ENCODE results near the gene PIP4K2C.
"Not testable (repeated sequence)": the region's sequence is repeated elsewhere in the genome, so short reads cannot be mapped to it uniquely, and the experiment has no call there.

Gene PIP4K2C

DNA sequence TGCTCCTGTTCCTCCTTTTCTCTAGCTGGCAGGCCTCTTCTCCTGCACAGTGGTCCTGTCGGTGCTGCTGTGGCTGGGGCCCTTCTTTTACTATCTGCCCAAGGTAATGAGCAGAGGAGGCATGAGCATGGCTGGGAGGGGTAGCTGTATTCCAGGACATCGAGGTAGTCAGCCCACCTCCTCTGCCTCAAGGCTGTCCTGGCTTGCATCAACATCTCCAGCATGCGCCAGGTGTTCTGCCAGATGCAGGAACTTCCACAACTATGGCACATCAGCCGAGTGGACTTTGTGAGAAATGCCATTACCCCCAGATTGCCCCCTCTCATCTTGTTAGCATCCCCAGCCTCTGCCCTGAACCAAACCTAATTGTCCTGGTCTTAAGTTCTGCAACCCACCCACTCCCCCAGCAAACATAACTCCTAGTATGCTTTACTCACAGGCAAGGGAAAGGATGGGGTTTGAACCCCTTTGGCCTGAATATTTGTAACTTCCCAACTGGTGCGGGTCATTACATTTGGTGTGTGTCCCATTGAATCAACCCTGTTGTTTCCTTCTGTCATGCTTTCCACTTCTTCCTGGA is 32.9 kb downstream of the PIP4K2C start:
- DNase-seq = peak; percentile 42

DNA sequence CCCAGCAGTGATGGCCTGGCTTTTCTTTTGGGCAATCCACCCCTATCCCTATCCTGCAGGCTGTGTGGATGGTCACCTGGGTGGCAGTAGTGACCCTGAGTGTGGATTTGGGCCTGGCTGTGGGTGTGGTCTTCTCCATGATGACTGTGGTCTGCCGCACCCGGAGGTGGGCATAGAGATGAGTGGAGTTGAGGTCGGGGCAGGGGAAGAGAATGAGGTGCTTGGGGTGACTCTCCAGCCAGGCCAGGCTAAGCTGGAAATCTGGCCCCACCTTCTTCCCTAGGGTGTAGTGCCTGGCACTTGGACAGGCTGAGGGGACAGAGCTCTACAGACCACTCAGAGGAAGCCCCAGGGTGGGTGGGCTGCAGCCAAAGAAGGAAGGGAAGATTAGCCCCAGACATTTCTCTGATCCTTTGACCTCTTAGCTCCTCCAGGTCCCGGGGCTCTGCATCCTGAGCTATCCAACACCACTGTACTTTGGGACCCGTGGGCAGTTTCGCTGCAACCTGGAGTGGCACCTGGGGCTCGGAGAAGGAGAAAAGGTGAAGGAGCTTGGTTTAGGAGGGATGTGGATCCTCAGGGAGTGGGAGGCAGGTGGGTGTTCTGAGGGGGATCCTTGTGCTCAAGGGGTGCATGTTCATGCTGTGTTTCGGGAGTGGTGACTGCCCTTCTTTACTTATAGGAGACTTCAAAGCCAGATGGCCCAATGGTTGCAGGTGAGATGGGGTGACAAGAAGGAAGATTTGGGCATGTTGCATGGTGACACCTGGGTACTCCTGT is 33.6 kb downstream of the PIP4K2C start:
- DNase-seq = peak; percentile 48

DNA sequence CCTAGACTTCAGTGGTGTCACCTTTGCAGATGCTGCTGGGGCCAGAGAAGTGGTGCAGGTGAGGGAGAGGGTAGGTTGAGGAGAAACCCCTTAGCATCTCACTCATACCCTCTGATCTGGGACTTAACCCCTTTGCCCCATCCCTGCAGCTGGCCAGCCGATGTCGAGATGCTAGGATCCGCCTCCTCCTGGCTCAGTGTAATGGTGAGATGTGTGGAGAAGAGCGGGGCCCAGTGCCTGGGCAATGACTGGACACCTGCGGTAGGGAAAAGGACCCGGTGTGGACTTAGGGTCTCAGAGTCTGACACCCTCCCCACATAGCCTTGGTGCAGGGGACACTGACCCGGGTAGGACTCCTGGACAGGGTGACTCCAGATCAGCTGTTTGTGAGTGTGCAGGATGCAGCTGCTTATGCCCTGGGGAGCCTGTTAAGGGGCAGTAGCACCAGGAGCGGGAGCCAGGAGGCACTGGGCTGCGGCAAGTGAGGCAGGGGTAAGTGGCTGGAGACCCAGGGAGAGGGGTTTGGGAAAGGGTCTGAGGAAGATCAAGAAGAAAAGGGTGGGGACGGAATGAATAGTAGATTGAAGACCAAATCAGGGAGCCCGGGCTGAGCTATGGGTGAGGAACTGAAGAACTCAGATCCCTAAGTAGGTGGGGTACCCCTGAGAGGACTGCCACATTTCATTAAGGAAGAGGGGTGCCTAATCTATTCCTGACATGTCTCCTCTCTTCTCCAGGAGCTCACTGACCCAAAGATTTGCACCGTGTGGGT is 34.5 kb downstream of the PIP4K2C start:
- DNase-seq = peak; percentile 48

DNA sequence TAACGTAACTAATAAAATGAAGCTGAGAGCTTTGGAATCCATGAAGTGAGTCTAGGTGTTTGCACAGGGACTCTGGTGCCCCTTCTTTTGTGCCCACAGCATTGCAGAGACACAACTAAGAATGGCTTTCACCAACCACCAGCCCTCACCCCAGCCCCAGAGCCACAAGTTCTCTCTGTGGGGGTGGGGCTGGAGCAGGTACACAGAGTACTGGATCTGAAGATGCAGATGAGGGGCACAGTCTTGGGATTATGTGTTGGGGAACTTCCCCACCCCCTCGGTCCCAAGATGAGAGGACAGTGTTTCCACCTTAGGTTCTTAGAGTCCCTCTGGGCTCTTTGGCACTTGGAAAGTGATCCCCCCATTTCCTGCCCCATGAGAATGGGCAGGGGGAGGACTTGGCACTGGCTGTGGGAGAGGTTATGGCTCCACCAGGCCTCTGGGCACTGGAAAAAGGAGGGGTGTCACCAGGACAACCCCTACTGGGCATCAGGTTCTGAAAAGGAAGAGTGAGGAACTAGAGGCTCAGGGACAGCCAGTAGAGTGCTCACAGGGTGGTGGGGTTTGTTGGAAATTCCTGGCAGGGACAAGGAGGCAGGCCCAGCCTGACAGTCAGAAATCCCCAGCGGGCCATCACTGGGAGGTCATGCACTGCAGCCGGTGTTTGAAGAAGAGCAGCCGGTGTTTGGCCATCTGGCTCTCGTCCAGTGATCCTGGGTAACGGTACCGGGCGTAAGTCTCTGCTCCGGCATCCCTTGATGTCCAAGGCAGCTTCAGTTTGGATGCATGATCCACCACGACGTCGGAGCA is 35.3 kb downstream of the PIP4K2C start:
- peak; percentile 44 for DNase-seq

DNA sequence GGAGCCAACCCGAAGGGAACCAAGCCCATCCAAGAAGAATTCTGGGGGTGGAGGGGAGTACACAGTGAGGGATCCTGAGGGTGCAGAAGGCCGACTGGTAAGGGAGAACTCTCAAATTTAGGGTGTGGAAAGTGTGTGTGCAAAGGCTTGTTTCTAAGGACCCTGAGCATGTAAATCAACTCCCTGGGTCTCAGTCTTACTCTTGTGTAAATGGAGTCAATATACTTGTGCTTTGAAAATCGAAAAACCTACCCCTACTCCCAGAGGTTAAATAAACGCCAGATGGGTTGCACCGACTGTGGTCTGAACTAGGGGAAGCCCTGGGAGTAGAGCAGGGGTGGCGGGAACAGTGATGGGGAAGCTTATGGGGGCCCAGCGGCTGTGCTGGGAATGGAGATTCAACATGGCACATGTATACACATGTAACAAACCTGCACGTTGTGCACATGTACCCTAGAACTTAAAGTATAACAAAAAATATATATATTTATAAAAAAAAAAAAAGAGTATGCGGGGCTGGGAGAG is 36.0 kb downstream of the PIP4K2C start:
- DNase-seq = no peak

DNA sequence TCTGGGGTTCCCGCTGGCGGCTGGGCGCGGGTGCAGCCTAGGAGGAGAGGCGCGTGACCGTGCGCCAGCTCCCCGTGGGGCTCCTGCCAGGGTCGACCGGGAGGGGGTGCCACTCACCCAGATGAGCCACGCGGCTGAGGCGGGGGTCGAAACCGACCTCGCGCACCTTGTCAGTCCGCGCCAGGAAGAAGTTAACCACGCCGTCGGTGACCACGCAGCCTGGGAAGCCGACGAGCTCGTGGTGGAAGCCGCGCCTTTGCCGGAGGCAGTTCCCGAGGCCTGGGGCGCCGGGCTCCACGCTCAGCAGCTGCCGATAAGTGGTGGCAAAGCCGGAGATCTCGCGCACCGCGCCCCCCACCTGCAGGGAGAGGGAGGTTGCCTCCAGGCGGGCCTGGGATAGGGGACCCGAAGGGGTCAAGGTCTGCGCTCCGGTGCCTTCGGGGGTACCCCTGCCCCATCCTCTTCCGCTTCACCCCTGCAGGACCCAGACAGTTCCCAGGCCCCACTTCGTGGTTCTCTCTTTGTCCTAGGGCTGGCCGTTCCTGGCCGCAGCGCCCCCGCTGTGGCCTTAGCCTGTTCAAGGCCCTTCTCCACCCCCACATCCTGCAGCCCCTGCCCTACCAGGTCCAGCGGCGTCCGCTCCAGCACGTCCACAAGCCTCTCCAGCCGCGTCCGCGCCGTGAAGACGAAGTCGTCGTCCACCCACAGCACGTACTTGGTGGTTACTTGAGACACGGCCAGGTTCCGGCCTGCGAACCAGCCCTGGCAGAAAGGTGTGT is 36.7 kb downstream of the PIP4K2C start:
- DNase-seq = peak; percentile 64

DNA sequence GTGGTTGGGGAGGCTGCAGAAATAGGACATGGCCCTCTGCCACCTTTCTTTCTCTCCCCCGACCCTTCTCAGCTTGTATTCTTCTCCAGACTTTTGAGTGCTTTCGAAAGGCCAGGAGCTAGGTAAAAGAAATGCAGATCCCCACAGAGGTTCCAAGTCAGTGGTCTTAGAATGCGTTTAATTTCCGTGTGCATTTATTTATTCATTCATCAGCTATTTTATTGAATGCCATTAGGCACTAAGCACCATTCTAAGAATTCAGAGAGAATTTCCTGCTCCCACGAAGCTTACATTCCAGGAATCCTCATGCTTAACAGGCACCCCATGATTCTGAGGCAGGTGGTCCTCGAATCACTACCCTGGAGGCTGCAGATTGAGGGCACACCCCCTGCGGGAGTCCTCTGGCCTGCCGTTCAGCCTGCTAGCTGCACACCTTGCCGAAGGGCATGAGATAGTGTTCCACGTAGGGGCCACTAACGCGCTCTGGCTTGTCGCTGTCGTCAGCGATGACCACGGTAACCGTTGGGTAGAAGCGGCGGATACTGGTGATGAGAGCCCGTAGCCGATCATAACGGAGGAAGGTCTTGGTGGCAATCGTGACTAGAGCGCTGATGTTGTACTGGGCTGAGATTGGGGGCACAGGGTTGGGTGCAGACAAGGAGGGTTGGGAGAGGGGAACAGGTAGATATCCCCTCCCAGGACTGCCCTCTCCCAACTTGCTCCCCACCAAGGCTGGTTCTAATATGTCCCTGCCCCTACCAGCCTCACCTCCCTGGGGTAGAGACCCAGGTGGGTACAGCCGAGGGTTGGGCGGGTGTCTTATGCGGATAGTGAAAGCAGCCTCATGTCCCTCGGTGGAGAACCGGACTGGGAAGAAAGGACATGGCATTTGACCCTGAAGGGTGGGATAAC is 37.5 kb downstream of the PIP4K2C start:
- DNase-seq = no peak

DNA sequence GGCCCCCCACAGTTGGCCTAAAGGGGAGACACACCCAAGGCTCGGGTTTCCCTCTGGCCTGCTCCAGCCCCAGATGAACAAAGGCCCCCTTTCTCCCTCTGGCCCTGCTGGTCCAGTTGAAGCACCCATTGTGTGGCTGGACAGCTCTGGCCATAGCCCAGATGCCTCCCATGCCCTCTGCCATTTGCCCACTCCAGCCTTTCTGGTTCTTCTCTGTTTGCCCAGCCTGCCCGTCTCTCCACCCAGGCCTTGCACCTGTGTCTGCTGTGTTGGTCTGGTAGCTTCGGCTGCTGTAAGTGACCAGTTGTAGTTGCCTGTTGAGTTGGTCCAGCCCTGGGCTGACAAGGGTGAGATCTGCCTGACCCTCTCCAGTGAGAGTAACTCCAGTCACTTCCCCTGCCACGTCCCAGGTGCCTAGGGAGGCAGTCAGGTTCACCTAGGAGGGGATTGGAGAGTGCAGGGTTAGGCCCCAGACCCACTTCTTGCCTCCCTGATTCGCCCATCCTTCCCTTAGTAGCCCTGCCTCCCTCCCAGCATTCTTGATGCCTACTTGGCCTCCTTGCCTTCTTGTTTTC is 39.0 kb downstream of the PIP4K2C start:
- peak; percentile 54 for DNase-seq

DNA sequence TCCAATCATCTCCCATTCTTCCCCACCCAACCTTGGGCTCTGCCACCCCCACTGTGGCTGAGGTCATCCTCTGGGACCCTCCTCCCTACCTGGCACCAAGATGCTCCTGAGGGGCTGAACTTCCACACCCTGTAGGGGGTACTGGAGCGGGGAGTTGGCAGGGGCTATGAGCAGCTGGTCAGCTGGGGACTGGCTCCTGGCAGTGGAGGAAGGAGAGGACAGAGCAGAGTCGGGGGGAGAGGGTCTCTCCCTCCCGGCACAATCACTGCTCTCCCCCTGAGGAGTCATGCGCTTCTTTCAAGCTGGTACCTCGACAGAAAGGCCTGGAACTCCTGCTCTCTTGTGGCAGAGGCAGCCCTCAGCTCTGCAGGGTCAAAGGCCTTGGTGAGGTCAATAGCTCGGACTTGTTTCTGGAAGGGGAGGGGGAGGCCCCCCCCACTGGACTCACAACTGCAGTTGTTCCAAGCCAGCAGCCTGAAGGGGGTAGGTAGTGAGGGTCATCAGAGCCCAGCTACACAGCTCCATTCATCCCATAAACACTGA is 40.0 kb downstream of the PIP4K2C start:
- no peak for DNase-seq

DNA sequence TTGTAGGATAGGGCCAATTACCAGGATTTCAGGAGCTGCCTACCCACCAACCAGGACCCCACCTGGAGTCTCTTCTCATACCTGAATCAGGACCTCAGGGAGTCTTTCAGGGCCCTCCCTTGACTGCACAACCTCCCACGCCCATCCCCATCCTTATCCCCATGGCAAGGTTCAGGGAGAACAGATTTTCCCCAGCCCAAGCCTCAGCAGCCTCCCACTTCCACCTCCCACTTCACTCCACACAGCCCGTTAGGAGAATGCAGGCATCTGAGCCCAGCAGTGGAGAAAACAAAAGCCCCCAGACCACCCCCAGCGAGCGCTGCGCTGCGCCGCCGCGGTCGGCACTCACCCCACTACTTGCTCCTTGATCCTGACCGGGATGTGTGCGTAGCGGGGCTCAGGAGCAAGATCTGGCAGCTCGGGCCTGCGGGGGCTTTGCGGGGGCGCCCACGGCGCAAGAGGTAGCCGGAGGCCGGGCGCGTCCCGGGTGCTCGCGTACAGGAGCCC is 40.6 kb downstream of the PIP4K2C start:
- DNase-seq = peak; percentile 60

DNA sequence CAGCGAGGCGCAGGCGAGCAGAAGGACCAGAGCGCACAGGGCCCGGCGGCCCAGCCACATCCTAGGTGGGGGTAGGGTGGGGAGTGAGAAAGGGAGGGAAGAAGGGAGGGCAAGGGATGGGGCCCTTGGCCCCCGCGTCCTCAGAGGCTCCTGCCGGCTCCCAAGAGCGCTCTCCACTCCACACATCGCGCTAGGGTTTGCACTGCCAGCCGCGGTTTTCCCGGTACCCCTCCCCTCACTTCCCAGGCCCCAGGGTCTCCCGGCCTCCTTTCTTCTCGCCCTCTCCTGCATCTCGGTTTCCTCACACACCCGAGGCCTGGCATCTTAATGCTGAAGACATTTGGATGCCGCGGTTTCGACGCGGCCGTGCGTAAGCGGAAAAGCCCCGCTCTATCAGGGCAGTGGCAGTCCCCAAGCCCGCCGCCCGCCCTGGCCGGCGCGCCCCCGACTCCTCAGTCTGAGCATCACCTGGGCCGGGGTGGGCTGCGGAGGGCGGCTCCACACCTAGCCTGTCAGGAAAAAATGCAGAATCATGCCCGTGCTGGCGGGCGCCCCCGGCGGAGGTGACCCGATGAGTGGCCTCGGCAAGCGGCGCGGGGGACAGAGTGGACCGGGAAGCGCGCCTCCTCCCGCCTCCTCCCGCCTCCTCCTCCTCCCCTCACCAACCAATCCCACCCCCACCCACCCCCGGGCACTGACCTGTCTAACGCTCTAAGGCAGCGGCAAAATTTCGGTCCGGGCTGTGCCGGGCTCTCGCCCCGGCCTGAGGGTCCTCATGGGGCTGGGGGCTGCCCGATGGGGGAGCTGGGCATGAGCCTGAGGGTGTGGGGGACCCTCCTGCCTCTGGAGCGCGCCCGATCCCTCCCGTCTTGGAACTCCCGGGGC is 41.3 kb downstream of the PIP4K2C start:
- DNase-seq = peak; percentile 75

DNA sequence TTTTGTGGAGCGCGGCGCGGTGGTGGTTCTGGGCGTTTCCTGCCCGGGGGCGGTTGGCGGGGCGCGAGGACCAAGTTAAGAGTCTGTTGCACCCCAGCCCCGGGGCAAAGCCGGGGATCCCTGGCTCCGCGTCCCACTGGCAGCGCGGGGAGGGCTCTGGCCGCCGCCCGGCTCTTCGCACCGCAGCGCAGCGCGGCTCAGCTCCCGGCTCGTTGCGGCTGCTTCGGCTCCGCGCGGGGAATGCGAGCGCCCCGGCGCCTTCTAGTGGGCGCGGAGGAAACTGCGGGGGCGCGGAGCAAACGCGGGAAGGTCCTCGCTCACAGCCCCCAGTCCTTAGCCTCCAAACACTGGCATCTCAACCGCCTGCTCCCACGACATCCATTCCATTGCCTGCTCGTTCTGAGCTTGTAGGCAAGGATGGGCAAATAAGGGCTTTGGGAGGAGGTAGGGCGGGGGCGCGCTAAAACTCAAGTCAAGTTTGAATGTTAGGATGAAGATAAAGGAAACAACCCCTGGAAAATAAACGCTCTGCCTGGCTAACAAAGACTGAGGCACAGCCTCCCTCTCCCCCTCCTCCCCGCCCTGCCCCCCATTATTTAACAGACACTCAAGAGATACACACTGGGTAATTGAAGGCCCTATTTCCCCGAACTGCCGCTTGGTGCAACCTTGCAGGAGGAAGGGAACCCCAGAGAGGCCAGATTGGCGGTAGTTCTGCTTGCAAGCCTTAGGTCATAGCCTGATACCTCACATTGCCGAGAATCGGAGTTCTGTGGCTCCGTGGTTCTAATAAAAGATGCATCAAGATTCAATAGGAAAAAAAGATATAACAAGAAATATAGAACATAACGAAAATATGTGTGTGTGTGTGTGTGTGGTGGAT is 42.2 kb downstream of the PIP4K2C start, which contains the start of gene B4GALNT1:
Gene B4GALNT1 (minus strand): TSS at position 244 of the 883 bp plus-strand sequence. CDS start 1,069 bp downstream, outside the sequence.
- peak; percentile 87 for DNase-seq

DNA sequence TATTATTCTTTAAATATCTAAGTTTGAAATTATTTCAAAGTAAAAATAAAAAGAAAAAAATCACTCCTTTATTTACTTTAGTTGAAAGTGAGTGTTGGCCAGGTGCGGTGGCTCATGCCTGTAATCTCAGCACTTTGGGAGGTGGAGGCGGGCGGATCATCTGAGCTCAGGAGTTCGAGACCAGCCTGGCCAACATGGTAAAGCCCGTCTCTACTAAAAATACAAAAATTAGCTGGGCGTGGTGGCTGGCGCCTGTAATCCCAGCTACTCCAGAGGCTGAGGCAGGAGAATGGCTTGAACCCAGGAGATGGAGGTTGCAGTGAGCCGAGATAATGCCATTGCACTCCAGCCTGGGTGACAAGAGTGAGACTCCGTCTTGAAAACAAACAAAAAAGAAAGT is 45.7 kb downstream of the PIP4K2C start:
- DNase-seq = not testable (repeated sequence)

DNA sequence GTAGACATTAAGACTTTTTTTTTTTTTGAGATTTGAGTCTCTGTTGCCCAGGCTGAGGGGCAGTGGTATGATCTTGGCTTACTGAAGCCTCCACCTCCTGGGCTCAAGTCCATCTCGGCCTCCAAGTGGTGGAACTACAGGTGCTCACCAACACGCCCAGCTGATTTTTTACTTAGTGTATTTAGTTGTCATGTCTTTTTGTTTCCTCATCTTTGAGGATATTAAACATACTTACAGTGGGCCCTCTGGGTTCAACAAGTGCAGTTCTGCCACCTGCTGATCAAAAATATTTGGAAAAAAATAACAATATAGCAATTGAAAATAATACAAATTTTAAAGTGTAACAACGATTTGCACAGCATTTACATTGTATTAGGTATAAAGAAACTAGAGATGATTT is 46.4 kb downstream of the PIP4K2C start:
- no peak for DNase-seq

DNA sequence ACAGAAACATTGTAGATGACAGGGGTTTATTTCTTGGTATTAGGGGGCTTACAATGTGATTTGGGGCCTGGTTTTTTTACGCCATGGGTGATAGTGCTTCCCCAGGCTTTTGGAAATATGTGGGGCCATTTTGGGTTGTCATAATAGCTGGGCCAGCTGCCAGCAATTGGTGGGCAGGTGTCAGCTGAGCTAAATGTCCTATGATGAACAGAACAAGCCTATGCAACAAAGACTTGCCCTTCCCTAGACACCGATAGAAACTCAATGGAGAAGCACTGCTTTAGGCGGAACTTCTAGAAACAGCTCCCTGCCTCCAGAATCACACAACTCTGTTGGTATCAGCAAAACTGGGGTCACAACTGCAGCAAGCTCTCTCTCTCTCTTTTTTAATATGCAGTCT is 47.1 kb downstream of the PIP4K2C start:
- DNase-seq = no peak

DNA sequence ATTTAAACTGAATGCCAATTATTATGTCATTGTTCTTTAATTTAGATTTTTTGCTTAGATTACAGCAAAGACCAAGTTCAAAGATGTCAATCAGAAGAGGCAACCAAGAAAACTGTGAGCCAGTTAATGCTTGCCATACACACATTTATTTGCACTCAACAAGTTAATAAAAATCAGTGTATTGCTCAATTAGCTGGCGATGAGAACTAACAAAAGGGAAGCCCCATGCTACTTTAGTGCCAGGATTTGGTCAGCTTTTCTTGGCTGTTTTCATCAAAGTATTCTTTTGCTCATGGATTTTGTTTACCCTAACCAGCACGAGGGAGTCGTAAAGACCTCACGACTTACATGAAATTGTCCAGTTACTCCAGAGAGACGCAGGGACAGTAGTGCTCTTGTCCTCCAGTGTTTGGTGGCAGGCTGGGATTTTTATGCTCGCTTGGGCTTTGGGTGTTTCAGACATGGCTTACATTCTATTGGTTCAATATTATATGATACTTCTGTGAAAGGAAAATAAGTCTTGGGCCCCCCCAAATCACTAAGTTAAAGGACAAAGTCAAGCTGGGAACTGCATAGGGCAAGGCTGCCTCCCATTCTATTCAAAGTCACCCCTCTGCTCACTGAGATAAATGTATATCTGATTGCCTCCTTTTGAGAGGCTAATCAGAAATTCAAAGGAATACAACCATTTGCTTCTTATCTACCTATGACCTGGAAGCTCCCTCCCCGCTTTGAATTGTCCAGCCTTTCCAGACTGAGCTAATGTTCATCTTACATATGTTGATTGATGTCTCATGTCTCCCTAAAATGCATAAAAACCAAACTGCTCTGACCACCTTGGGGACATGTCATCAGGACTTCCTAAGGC is 49.4 kb downstream of the PIP4K2C start:
- no peak for DNase-seq
